WTC11 (cell line): ENCODE measurements around the gene STK38L. TPM values are rescaled to one million over a fixed set of nuclear protein-coding genes. Genes with fewer than 3 reads are reported as not detected.

Experiments
- ATAC-seq: fragments of 200-7000 bp; cut with Tn5 transposase; 2 replicates; pipeline ENCODE4 v1.10.0; 2021; ENCODE audit warnings: mild to moderate bottlenecking, moderate library complexity
- CTCF ChIA-PET: fragments of 300-600 bp; sonication (Branson Sonifier 250); formaldehyde crosslinking; loops from one replicate; lab custom pipeline; 2021; ENCODE audit warnings: antibody characterized with exemption; lab: Charles Lee
- POLR2A ChIA-PET: fragments of 350-600 bp; sonication (Branson Sonifier 250); formaldehyde crosslinking; loops from one replicate; lab custom pipeline; 2021; ENCODE audit warnings: antibody characterized with exemption; lab: Charles Lee
- DNase-seq: peaks from one replicate; pipeline ENCODE4 v3.0.0; 2021; ENCODE audit warnings: low spot score
- H3K27ac Mint-ChIP-seq: 2 replicates; pipeline ENCODE4 v1.8.0; 2021; ENCODE audit warnings: mixed read lengths
- H3K27me3 Mint-ChIP-seq: 2 replicates; pipeline ENCODE4 v1.8.0; 2021; ENCODE audit warnings: low read depth, mild to moderate bottlenecking, moderate library complexity, mixed read lengths
- H3K36me3 Mint-ChIP-seq: 2 replicates; pipeline ENCODE4 v1.8.0; 2021; ENCODE audit warnings: mixed read lengths
- H3K4me1 Mint-ChIP-seq: 2 replicates; pipeline ENCODE4 v1.8.0; 2022; ENCODE audit warnings: mixed read lengths
- H3K4me3 Mint-ChIP-seq: 2 replicates; pipeline ENCODE4 v1.8.0; 2021; ENCODE audit warnings: mild to moderate bottlenecking, moderate library complexity, mixed read lengths
- H3K9me3 Mint-ChIP-seq: 2 replicates; pipeline ENCODE4 v1.8.0; 2021; ENCODE audit warnings: mixed read lengths
- ATF2 ChIP-seq: sonication (generic); formaldehyde crosslinking; IDR thresholded peaks from 2 replicates; pipeline ENCODE4 v1.8.1; 2022; ENCODE audit warnings: low read depth, missing genetic modification reagents, borderline replicate concordance
- CTCF ChIP-seq: fragments of 200-600 bp; IDR thresholded peaks from 2 replicates; pipeline ENCODE4 v1.8.0; 2022; ENCODE audit warnings: antibody characterized with exemption
- ELF4 ChIP-seq: sonication (generic); formaldehyde crosslinking; IDR thresholded peaks from 2 replicates; pipeline ENCODE4 v1.8.1; 2022; ENCODE audit warnings: low read depth, mild to moderate bottlenecking, moderate library complexity, missing genetic modification reagents
- ERG ChIP-seq: fragments of 250-450 bp; sonication (Bioruptor Pico); IDR thresholded peaks from 2 replicates; pipeline ENCODE4 v1.8.0; 2021; ENCODE audit warnings: mild to moderate bottlenecking
- ETV6 ChIP-seq: sonication (generic); formaldehyde crosslinking; IDR thresholded peaks from 2 replicates; pipeline ENCODE4 v1.8.1; 2022; ENCODE audit warnings: mild to moderate bottlenecking, missing genetic modification reagents
- FOXJ3 ChIP-seq: sonication (generic); formaldehyde crosslinking; IDR thresholded peaks from 2 replicates; pipeline ENCODE4 v1.9.0; 2021; ENCODE audit warnings: missing genetic modification reagents, mild to moderate bottlenecking, borderline replicate concordance
- JAZF1 ChIP-seq: fragments of 250-450 bp; sonication (Bioruptor Pico); IDR thresholded peaks from 2 replicates; pipeline ENCODE4 v1.9.0; 2021; ENCODE audit warnings: moderate library complexity, mild to moderate bottlenecking, inconsistent platforms
- NFYB ChIP-seq: sonication (generic); formaldehyde crosslinking; conservative IDR thresholded peaks from 2 replicates; pipeline ENCODE4 v1.8.0; 2022; ENCODE audit warnings: low read depth, missing genetic modification reagents
- NR2C2 ChIP-seq: sonication (generic); formaldehyde crosslinking; IDR thresholded peaks from 2 replicates; pipeline ENCODE4 v1.8.0; 2022; ENCODE audit warnings: mild to moderate bottlenecking, missing genetic modification reagents
- PRRX2 ChIP-seq: fragments of 250-450 bp; sonication (Bioruptor Pico); IDR thresholded peaks from 2 replicates; pipeline ENCODE4 v1.8.0; 2021; ENCODE audit warnings: mild to moderate bottlenecking
- TCF7 ChIP-seq: sonication (generic); formaldehyde crosslinking; IDR thresholded peaks from 2 replicates; pipeline ENCODE4 v1.8.0; 2022; ENCODE audit warnings: mild to moderate bottlenecking, low read depth, missing genetic modification reagents, moderate library complexity
- TEAD1 ChIP-seq: sonication (generic); formaldehyde crosslinking; IDR thresholded peaks from 2 replicates; pipeline ENCODE4 v1.8.0; 2022; ENCODE audit warnings: mild to moderate bottlenecking, missing genetic modification reagents
- ZBTB21 ChIP-seq: sonication (generic); formaldehyde crosslinking; IDR thresholded peaks from 2 replicates; pipeline ENCODE4 v1.8.1; 2023; ENCODE audit warnings: mild to moderate bottlenecking, missing genetic modification reagents, borderline replicate concordance
- ZNF263 ChIP-seq: sonication (generic); formaldehyde crosslinking; IDR thresholded peaks from 2 replicates; pipeline ENCODE4 v1.8.1; 2022; ENCODE audit warnings: low read depth, mild to moderate bottlenecking, moderate library complexity, missing genetic modification reagents
- total RNA-seq: library from RNA; stranded (reverse); gene quantifications from 3 replicates; pipeline ENCODE4 v1.2.3, GENCODE V29; 2021
- TF ChIP-seq, protein P1 (sequence below): sonication (generic); formaldehyde crosslinking; IDR thresholded peaks from 2 replicates; pipeline ENCODE4 v1.8.1; 2023; ENCODE audit warnings: mild to moderate bottlenecking, missing genetic modification reagents, borderline replicate concordance
- TF ChIP-seq, protein P2 (sequence below): sonication (generic); formaldehyde crosslinking; IDR thresholded peaks from 2 replicates; pipeline ENCODE4 v1.8.0; 2022; ENCODE audit warnings: mild to moderate bottlenecking, missing genetic modification reagents
- TF ChIP-seq, protein P3 (sequence below): sonication (generic); formaldehyde crosslinking; IDR thresholded peaks from 2 replicates; pipeline ENCODE4 v1.8.1; 2023; ENCODE audit warnings: mild to moderate bottlenecking, moderate library complexity, missing genetic modification reagents
- TF ChIP-seq, protein P4 (sequence below): fragments of 250-450 bp; sonication (Bioruptor Pico); IDR thresholded peaks from 2 replicates; pipeline ENCODE4 v1.9.0; 2021; ENCODE audit warnings: moderate library complexity, mild to moderate bottlenecking, inconsistent platforms, borderline replicate concordance

The STK38L gene
- total RNA-seq, 1 experiment from 2014 or later: 47.2 TPM

GRCh38 chr12:27324530-27324929, 80.4 kb downstream of the STK38L start (continued):
- no peak for TF ChIP-seq ERG
- TF ChIP-seq, protein P1, sequence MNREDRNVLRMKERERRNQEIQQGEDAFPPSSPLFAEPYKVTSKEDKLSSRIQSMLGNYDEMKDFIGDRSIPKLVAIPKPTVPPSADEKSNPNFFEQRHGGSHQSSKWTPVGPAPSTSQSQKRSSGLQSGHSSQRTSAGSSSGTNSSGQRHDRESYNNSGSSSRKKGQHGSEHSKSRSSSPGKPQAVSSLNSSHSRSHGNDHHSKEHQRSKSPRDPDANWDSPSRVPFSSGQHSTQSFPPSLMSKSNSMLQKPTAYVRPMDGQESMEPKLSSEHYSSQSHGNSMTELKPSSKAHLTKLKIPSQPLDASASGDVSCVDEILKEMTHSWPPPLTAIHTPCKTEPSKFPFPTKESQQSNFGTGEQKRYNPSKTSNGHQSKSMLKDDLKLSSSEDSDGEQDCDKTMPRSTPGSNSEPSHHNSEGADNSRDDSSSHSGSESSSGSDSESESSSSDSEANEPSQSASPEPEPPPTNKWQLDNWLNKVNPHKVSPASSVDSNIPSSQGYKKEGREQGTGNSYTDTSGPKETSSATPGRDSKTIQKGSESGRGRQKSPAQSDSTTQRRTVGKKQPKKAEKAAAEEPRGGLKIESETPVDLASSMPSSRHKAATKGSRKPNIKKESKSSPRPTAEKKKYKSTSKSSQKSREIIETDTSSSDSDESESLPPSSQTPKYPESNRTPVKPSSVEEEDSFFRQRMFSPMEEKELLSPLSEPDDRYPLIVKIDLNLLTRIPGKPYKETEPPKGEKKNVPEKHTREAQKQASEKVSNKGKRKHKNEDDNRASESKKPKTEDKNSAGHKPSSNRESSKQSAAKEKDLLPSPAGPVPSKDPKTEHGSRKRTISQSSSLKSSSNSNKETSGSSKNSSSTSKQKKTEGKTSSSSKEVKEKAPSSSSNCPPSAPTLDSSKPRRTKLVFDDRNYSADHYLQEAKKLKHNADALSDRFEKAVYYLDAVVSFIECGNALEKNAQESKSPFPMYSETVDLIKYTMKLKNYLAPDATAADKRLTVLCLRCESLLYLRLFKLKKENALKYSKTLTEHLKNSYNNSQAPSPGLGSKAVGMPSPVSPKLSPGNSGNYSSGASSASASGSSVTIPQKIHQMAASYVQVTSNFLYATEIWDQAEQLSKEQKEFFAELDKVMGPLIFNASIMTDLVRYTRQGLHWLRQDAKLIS: no peak
- no peak for TF ChIP-seq ZBTB21 (CRISPR knock-in tag)
- TF ChIP-seq, protein P2, sequence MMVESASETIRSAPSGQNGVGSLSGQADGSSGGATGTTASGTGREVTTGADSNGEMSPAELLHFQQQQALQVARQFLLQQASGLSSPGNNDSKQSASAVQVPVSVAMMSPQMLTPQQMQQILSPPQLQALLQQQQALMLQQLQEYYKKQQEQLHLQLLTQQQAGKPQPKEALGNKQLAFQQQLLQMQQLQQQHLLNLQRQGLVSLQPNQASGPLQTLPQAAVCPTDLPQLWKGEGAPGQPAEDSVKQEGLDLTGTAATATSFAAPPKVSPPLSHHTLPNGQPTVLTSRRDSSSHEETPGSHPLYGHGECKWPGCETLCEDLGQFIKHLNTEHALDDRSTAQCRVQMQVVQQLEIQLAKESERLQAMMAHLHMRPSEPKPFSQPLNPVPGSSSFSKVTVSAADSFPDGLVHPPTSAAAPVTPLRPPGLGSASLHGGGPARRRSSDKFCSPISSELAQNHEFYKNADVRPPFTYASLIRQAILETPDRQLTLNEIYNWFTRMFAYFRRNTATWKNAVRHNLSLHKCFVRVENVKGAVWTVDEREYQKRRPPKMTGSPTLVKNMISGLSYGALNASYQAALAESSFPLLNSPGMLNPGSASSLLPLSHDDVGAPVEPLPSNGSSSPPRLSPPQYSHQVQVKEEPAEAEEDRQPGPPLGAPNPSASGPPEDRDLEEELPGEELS (CRISPR knock-in tag): no peak

DNA sequence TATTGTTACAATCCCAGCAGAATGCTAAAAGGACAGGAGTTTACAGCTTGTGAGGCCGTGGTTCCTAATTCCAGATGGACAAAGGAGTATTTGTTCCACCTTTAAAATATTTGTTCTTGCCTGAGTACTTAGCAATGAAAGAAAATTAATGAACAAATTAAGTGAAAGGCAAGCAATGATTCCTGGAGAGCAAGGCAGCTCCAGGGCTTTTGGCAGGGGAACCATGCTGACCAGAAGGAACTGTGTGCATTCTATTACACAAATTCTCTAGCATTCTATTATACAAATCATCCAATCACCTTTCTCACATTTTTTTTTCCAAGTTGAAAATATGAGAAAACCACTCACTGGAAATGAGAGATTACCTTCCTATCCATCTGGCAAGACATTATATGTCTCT, 86.8 kb downstream of the STK38L start:
- POLR2A ChIA-PET: no interaction called here
- ATAC-seq: no peak
- Mint-ChIP-seq H3K27me3 (peaks cover 33% of the 10 kb centered on the region), H3K4me1 (peaks cover 19% of the 10 kb centered on the region)
- no peak for DNase-seq
- TF ChIP-seq ZNF263 (CRISPR knock-in tag): no peak
- TF ChIP-seq JAZF1 (CRISPR knock-in tag): no peak
- no peak for TF ChIP-seq ELF4
- TF ChIP-seq NFYB: no peak
- TF ChIP-seq TCF7 (CRISPR knock-in tag): no peak
- no peak for TF ChIP-seq NR2C2
- no peak for TF ChIP-seq PRRX2
- no peak for TF ChIP-seq FOXJ3 (CRISPR knock-in tag)
- no peak for TF ChIP-seq ETV6 (CRISPR knock-in tag)
- TF ChIP-seq, protein P3, sequence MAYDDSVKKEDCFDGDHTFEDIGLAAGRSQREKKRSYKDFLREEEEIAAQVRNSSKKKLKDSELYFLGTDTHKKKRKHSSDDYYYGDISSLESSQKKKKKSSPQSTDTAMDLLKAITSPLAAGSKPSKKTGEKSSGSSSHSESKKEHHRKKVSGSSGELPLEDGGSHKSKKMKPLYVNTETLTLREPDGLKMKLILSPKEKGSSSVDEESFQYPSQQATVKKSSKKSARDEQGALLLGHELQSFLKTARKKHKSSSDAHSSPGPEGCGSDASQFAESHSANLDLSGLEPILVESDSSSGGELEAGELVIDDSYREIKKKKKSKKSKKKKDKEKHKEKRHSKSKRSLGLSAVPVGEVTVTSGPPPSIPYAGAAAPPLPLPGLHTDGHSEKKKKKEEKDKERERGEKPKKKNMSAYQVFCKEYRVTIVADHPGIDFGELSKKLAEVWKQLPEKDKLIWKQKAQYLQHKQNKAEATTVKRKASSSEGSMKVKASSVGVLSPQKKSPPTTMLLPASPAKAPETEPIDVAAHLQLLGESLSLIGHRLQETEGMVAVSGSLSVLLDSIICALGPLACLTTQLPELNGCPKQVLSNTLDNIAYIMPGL (CRISPR knock-in tag): no peak
- no peak for TF ChIP-seq CTCF
- TF ChIP-seq, protein P4, sequence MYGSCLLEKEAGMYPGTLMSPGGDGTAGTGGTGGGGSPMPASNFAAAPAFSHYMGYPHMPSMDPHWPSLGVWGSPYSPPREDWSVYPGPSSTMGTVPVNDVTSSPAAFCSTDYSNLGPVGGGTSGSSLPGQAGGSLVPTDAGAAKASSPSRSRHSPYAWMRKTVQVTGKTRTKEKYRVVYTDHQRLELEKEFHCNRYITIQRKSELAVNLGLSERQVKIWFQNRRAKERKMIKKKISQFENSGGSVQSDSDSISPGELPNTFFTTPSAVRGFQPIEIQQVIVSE (CRISPR knock-in tag): no peak
- no peak for TF ChIP-seq ATF2 (CRISPR knock-in tag)
- no peak for TF ChIP-seq TEAD1 (CRISPR knock-in tag)
- TF ChIP-seq, all 79 proteins: peak for 0
- Mint-ChIP-seq H3K27ac (no peak overlapping the region), H3K4me3 (no peak overlapping the region), H3K9me3 (no peaks in the 10 kb centered on the region), H3K36me3 (no peaks in the 10 kb centered on the region)
- CTCF ChIA-PET: no interaction called here
